ENCODE results near the gene SUPT5H.

SUPT5H gene

GRCh38 chr19:39416152-39417120 lies 28.9 kb upstream of the SUPT5H start:
- POLR2A ChIA-PET, result interaction anchor here (1.2 kb wide), 1 partner anchor 10 kb away, joined by 5 read pairs; no protein-coding TSS in a partner anchor
- CTCF ChIA-PET, result interaction anchor here (1.0 to 1.9 kb wide), 3 partner anchors 17 to 24 kb away, joined by 3 to 6 read pairs (median 3); no protein-coding TSS in a partner anchor
- no peak for TF ChIP-seq CTCF (IDR thresholded peaks at IDR 0.05; ENCODE audit: control extremely low read depth, extremely low read depth, low read depth, missing control alignments)
- no peak for DNase-seq (ENCODE audit: extremely low spot score)

- POLR2A ChIA-PET, result no interaction called here
- CTCF ChIA-PET, result interaction anchor here (1.9 to 3.5 kb wide), 2 partner anchors 11 to 19 kb away, joined by 7 to 15 read pairs; no protein-coding TSS in a partner anchor
- TF ChIP-seq CTCF (IDR thresholded peaks at IDR 0.05; ENCODE audit: control extremely low read depth, extremely low read depth, low read depth, missing control alignments), result no peak
Measured at GRCh38 chr19:39417463-39418181, 27.8 kb upstream of the SUPT5H start.

GRCh38 chr19:39419003-39419402 lies 26.4 kb upstream of the SUPT5H start:
- POLR2A ChIA-PET, result interaction anchor here (2.5 kb wide), 1 partner anchor 10 kb away, joined by 7 read pairs; no protein-coding TSS in a partner anchor
- no peak for TF ChIP-seq CTCF (IDR thresholded peaks at IDR 0.05; ENCODE audit: control extremely low read depth, extremely low read depth, low read depth, missing control alignments)
- CTCF ChIA-PET, result interaction anchor here (1.9 to 3.5 kb wide), 3 partner anchors 10 to 84 kb away, joined by 7 to 15 read pairs (median 9); no protein-coding TSS in a partner anchor
- DNase-seq (ENCODE audit: extremely low spot score), result no peak

More at GRCh38 chr19:39417463-39418181, 27.8 kb upstream of the SUPT5H start:
- DNase-seq (ENCODE audit: extremely low spot score), result no peak

- ChIA-PET POLR2A (interaction anchor here (1.0 to 2.5 kb wide), 4 partner anchors 8 to 13 kb away, joined by 4 to 7 read pairs (median 6); partner anchors contain the start of gene PLEKHG2), CTCF (interaction anchor here (1.0 to 3.5 kb wide), 6 partner anchors 8 to 82 kb away, joined by 3 to 15 read pairs (median 7); partner anchors contain the start of gene PLEKHG2)
- no peak for DNase-seq (ENCODE audit: extremely low spot score)
- TF ChIP-seq CTCF (IDR thresholded peaks at IDR 0.05; ENCODE audit: control extremely low read depth, extremely low read depth, low read depth, missing control alignments), result no peak
Measured at GRCh38 chr19:39420769-39421168, 24.6 kb upstream of the SUPT5H start.

- ChIA-PET POLR2A (interaction anchor here (0.7 to 2.1 kb wide), 3 partner anchors 11 to 60 kb away, joined by 3 to 7 read pairs (median 3); partner anchors contain the start of genes MED29 and PAF1), CTCF (interaction anchor here (1.0 to 3.4 kb wide), 3 partner anchors 10 to 81 kb away, joined by 3 to 9 read pairs (median 8); partner anchors contain the start of gene PLEKHG2)
- DNase-seq (ENCODE audit: extremely low spot score), result no peak
- TF ChIP-seq CTCF (IDR thresholded peaks at IDR 0.05; ENCODE audit: control extremely low read depth, extremely low read depth, low read depth, missing control alignments), result no peak
Measured at GRCh38 chr19:39422020-39422419, 23.4 kb upstream of the SUPT5H start.

All from GM10248 (cell line).